Ascending aorta (tissue), 2 donors: ENCODE measurements around the gene SEM1. TPM values are rescaled to one million over a fixed set of nuclear protein-coding genes. Genes with fewer than 3 reads are reported as not detected.

ENCODE experiments used
- DNase-seq, 2 donors: peaks; one replicate each; pipeline ENCODE4 v3.0.0-alpha.2; 2019; ENCODE audit warnings: low spot score in 2 of 2
- H3K27ac ChIP-seq, 2 donors: fragments of 200-600 bp; sonication (generic); one replicate each; pipeline ENCODE4 v1.5.1; 2016 to 2017; ENCODE audit warnings: mild to moderate bottlenecking in 1 of 2
- H3K27me3 ChIP-seq: fragments of 200-600 bp; sonication (generic); one replicate; pipeline ENCODE4 v1.5.1; 2017
- H3K36me3 ChIP-seq, 2 donors: fragments of 200-600 bp; sonication (generic); one replicate each; pipeline ENCODE4 v1.5.1; 2016
- H3K4me1 ChIP-seq, 2 donors: fragments of 200-600 bp; sonication (generic); one replicate each; pipeline ENCODE4 v1.5.1; 2016 to 2017; ENCODE audit warnings: mild to moderate bottlenecking in 1 of 2
- H3K4me3 ChIP-seq, 2 donors: fragments of 200-600 bp; sonication (generic); one replicate each; pipeline ENCODE4 v1.5.1; 2016 to 2017; ENCODE audit warnings: mild to moderate bottlenecking in 1 of 2
- H3K9me3 ChIP-seq, 2 donors: fragments of 200-600 bp; sonication (generic); one replicate each; pipeline ENCODE4 v1.5.1; 2016
- CTCF ChIP-seq, 3 experiments: fragments of 200-600 bp in 2 of 3; fragments of 450-650 bp in 1 of 3; sonication (generic) in 2 of 3; IDR thresholded peaks; one replicate each; pipeline ENCODE4 v1.5.1; 2016 to 2019; ENCODE audit warnings: antibody characterized with exemption in 3 of 3, mild to moderate bottlenecking in 1 of 3, moderate library complexity in 1 of 3
- intact Hi-C: fragments of 100-400 bp; cut with DNase I; formaldehyde crosslinking; loops from one replicate; pipeline ENCODE4 v1.15.1; 2023
- total RNA-seq: library from RNA; depleted of rRNA; stranded (reverse); fragments of >200 nt; gene quantifications from one replicate; pipeline ENCODE4 v1.1.0, GENCODE V29; 2016

The SEM1 gene
- total RNA-seq, 1 donor from 2014 or later, result 0.43 TPM

GRCh38 chr7:96738705-96739104 is 29.1 kb upstream of the SEM1 start:
- H3K36me3 ChIP-seq, result no peaks in the 10 kb centered on the region
- H3K27ac ChIP-seq, result no peak overlapping the region
- no peak overlapping the region for H3K4me3 ChIP-seq
- no peaks in the 10 kb centered on the region for H3K27me3 ChIP-seq
- H3K4me1 ChIP-seq, result no peaks in the 10 kb centered on the region
- no peaks in the 10 kb centered on the region for H3K9me3 ChIP-seq
- DNase-seq, result no peak
- TF ChIP-seq CTCF (IDR thresholded peaks at IDR 0.05), result no peak
- intact Hi-C loops, result no loop called here

- Histone ChIP-seq H3K27ac (no peak overlapping the region), H3K4me1 (no peaks in the 10 kb centered on the region), H3K4me3 (no peak overlapping the region), H3K9me3 (no peaks in the 10 kb centered on the region), H3K36me3 (no peaks in the 10 kb centered on the region), H3K27me3 (no peaks in the 10 kb centered on the region)
- DNase-seq, result no peak
- no peak for TF ChIP-seq CTCF (IDR thresholded peaks at IDR 0.05)
- intact Hi-C loops, result no loop called here
Observed at GRCh38 chr7:96737545-96738050, 28.0 kb upstream of the SEM1 start.

- Histone ChIP-seq H3K4me1 (no peaks in the 10 kb centered on the region), H3K36me3 (no peaks in the 10 kb centered on the region), H3K27me3 (no peaks in the 10 kb centered on the region), H3K4me3 (no peak overlapping the region), H3K27ac (no peak overlapping the region), H3K9me3 (no peaks in the 10 kb centered on the region)
- TF ChIP-seq CTCF (IDR thresholded peaks at IDR 0.05), result no peak
- intact Hi-C loops, result no loop called here
- DNase-seq, result no peak
Observed at GRCh38 chr7:96734343-96734742, 24.7 kb upstream of the SEM1 start.

GRCh38 chr7:96729820-96730219 is 20.2 kb upstream of the SEM1 start:
- TF ChIP-seq CTCF (IDR thresholded peaks at IDR 0.05), result no peak
- no peaks in the 10 kb centered on the region for H3K36me3 ChIP-seq
- H3K9me3 ChIP-seq, result no peaks in the 10 kb centered on the region
- H3K27ac ChIP-seq, result no peak overlapping the region
- no peak overlapping the region for H3K4me3 ChIP-seq
- no peak for DNase-seq
- intact Hi-C loops, result no loop called here
- H3K27me3 ChIP-seq, result no peaks in the 10 kb centered on the region
- H3K4me1 ChIP-seq, result no peaks in the 10 kb centered on the region

GRCh38 chr7:96728139-96728538 is 18.5 kb upstream of the SEM1 start:
- DNase-seq, result no peak
- intact Hi-C loops, result no loop called here
- H3K36me3 ChIP-seq, result no peaks in the 10 kb centered on the region
- H3K27me3 ChIP-seq, result no peaks in the 10 kb centered on the region
- H3K9me3 ChIP-seq, result no peaks in the 10 kb centered on the region
- H3K4me1 ChIP-seq, result no peaks in the 10 kb centered on the region
- H3K4me3 ChIP-seq, result no peak overlapping the region
- H3K27ac ChIP-seq, result no peak overlapping the region
- TF ChIP-seq CTCF (IDR thresholded peaks at IDR 0.05), result no peak

GRCh38 chr7:96727534-96728088 is 18.0 kb upstream of the SEM1 start:
- Histone ChIP-seq H3K27me3 (no peaks in the 10 kb centered on the region), H3K36me3 (no peaks in the 10 kb centered on the region), H3K27ac (no peak overlapping the region), H3K4me3 (no peak overlapping the region), H3K9me3 (no peaks in the 10 kb centered on the region), H3K4me1 (no peaks in the 10 kb centered on the region)
- TF ChIP-seq CTCF (IDR thresholded peaks at IDR 0.05), result no peak
- DNase-seq, result no peak
- intact Hi-C loops, result no loop called here
